HL-60 (cell line): ENCODE data around the gene SOX10.

ENCODE experiments used
- DNase-seq, 2 experiments: peaks; one replicate each; pipeline ENCODE4 v3.0.0-alpha.2; 2010 to 2020; ENCODE audit warnings: low read depth in 1 of 2, low spot score in 1 of 2
- H3K27ac ChIP-seq: fragments of 250-450 bp; sonication (Bioruptor Pico); replicated peaks from 2 replicates; pipeline ENCODE4 v1.5.1; 2020; ENCODE audit warnings: mild to moderate bottlenecking, moderate library complexity
- H3K27me3 ChIP-seq: fragments of 250-450 bp; sonication (Bioruptor Pico); 2 replicates; pipeline ENCODE4 v1.5.1; 2021; ENCODE audit warnings: mild to moderate bottlenecking, moderate library complexity; ENCODE audit not compliant: insufficient read depth, poor library complexity, severe bottlenecking
- H3K4me3 ChIP-seq: replicated peaks from 2 replicates; pipeline ENCODE4 v1.5.1; 2011; ENCODE audit warnings: mild to moderate bottlenecking, control low read depth, low read length; ENCODE audit not compliant: insufficient read depth
- GABPA ChIP-seq: IDR thresholded peaks from 2 replicates; pipeline ENCODE4 v1.6.1; 2012; ENCODE audit warnings: low read depth
- POLR2AphosphoS5 ChIP-seq: IDR thresholded peaks from 2 replicates; pipeline ENCODE4 v1.6.1; 2012; ENCODE audit warnings: low read depth
- SPI1 ChIP-seq: IDR thresholded peaks from 2 replicates; pipeline ENCODE4 v1.6.1; 2012; ENCODE audit warnings: low read depth, mild to moderate bottlenecking, borderline replicate concordance
- TF ChIP-seq, protein P1 (sequence below): IDR thresholded peaks from 2 replicates; pipeline ENCODE4 v1.6.1; 2012; ENCODE audit warnings: low read depth; ENCODE audit not compliant: insufficient replicate concordance
- TF ChIP-seq, protein P2 (sequence below): IDR thresholded peaks from one replicate; pipeline ENCODE4 v1.5.1; 2011; ENCODE audit warnings: low read length, control low read depth, inconsistent platforms; ENCODE audit not compliant: insufficient read depth

The SOX10 gene

DNA sequence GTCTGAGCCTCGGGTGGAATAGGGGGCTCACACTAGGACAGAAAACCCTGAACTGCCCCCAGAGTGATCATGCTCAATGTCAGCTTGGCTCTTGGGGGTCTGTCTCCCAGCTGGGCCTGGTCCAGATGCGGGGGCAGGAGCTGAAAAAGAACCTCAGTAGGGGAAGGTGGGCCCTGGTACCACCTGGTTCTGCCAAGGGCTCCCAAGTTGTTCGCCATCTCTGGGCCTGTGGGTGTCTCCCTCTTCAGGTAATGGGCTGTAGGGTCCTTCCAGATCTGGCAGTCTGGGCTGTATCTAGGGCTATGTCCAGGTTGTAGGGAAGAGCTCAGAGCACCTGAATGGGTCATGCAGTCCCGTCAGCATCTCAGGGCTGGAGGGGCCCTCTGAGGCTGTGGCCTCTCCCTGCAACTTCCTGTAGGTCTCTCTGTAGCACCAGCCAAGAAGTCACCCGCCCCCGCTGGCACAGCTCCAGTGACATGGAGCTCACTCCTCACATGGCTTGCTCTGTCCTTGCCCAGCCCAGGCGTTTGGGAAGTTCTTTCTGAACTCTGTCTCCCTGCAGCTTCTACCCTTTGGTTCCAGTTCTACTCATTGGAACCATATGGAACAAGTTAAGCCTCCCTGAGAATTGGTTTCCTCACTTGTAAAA lies 33.0 kb upstream of the SOX10 start:
- Histone ChIP-seq H3K27me3 (no peaks in the 10 kb centered on the region), H3K4me3 (no peak overlapping the region), H3K27ac (no peak overlapping the region)
- no peak for TF ChIP-seq POLR2AphosphoS5
- no peak for TF ChIP-seq GABPA
- TF ChIP-seq, protein P1, sequence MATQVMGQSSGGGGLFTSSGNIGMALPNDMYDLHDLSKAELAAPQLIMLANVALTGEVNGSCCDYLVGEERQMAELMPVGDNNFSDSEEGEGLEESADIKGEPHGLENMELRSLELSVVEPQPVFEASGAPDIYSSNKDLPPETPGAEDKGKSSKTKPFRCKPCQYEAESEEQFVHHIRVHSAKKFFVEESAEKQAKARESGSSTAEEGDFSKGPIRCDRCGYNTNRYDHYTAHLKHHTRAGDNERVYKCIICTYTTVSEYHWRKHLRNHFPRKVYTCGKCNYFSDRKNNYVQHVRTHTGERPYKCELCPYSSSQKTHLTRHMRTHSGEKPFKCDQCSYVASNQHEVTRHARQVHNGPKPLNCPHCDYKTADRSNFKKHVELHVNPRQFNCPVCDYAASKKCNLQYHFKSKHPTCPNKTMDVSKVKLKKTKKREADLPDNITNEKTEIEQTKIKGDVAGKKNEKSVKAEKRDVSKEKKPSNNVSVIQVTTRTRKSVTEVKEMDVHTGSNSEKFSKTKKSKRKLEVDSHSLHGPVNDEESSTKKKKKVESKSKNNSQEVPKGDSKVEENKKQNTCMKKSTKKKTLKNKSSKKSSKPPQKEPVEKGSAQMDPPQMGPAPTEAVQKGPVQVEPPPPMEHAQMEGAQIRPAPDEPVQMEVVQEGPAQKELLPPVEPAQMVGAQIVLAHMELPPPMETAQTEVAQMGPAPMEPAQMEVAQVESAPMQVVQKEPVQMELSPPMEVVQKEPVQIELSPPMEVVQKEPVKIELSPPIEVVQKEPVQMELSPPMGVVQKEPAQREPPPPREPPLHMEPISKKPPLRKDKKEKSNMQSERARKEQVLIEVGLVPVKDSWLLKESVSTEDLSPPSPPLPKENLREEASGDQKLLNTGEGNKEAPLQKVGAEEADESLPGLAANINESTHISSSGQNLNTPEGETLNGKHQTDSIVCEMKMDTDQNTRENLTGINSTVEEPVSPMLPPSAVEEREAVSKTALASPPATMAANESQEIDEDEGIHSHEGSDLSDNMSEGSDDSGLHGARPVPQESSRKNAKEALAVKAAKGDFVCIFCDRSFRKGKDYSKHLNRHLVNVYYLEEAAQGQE: no peak
- no peak for TF ChIP-seq SPI1
- TF ChIP-seq, protein P2, sequence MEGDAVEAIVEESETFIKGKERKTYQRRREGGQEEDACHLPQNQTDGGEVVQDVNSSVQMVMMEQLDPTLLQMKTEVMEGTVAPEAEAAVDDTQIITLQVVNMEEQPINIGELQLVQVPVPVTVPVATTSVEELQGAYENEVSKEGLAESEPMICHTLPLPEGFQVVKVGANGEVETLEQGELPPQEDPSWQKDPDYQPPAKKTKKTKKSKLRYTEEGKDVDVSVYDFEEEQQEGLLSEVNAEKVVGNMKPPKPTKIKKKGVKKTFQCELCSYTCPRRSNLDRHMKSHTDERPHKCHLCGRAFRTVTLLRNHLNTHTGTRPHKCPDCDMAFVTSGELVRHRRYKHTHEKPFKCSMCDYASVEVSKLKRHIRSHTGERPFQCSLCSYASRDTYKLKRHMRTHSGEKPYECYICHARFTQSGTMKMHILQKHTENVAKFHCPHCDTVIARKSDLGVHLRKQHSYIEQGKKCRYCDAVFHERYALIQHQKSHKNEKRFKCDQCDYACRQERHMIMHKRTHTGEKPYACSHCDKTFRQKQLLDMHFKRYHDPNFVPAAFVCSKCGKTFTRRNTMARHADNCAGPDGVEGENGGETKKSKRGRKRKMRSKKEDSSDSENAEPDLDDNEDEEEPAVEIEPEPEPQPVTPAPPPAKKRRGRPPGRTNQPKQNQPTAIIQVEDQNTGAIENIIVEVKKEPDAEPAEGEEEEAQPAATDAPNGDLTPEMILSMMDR: no peak
- peak in 1 of 2 experiments; percentile 73 for DNase-seq

DNA sequence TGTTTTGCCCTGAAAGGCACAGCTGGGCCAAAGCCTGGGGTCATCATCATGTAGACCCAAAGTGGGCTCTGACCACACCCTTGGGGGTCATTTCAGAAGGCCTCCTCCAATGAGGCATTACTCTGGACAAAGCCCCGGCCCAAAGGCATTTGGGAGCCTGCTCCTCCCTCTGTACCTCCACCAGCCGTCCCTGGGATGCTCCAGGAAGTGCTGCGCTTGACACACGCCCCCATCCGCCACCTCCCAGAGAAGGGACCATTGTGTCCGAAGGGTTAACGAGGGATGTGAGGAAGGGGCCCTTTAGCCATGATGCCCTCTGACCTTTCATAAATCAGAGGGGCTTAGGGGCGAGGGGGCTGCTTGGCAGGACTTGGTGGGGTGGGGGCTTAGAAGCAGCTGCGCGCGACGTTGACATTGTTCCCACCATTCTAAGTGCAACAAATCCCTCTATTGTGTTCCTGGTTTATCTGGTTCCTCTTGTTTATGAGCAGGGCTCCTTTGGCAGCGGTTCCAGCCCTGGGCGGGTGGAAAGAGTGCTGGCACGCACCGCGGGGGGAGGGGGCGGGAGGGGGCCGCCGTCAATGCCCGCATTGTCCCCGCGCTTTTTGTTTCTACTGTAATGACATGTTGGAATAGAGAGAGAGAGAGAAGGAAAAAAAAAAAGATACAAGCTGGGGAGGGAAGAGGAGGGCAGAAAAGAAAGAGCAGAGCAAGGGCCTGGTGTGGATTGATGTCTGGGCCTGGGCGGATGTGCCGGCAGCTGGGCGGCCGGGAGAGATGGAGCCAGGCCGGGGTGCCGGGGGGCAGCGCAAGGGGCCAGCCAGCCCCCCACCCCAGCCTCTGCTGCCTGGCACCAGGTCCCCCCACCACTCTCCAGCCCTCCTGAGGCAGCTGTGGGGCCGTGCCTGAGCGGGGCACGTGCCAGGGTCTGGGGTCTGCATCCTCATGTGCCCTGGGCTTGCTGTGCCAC lies 32.1 kb upstream of the SOX10 start:
- DNase-seq: no peak
- Histone ChIP-seq H3K27ac (no peak overlapping the region), H3K27me3 (no peaks in the 10 kb centered on the region), H3K4me3 (no peak overlapping the region)
- TF ChIP-seq GABPA (no peak), POLR2AphosphoS5 (no peak), SPI1 (no peak)
- TF ChIP-seq, protein P1: no peak
- TF ChIP-seq, protein P2: no peak

DNA sequence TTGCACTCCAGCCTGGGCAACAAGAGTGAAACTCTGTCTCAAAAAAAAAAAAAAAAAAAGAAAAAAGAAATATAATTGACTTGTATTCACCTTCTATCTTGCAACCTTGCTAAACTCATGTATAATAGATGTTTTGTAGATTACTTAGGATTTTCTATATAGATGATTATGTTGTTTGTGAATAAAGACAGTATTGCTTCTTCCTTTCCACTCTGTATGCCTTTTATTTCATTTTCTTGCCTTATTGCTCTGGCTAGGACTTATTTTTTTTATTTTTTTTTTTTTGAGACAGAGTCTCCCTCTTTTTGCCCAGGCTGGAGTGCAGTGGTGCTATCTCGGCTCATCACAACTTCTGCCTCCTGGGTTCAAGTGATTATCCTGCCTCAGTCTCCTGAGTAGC lies 29.7 kb upstream of the SOX10 start:
- H3K27ac ChIP-seq: no peak overlapping the region
- H3K4me3 ChIP-seq: no peak overlapping the region
- no peak for DNase-seq
- no peaks in the 10 kb centered on the region for H3K27me3 ChIP-seq
- no peak for TF ChIP-seq SPI1
- TF ChIP-seq, protein P2: no peak
- no peak for TF ChIP-seq GABPA
- TF ChIP-seq, protein P1: no peak
- no peak for TF ChIP-seq POLR2AphosphoS5
